GM15510 (cell line): ENCODE data around the gene CAPN13.

Experiments
- POLR2A ChIP-seq: IDR thresholded peaks from 3 replicates; pipeline ENCODE4 v1.6.1; 2011; ENCODE audit warnings: borderline replicate concordance; ENCODE audit not compliant: insufficient read length; ENCODE audit errors: extremely low read depth

The CAPN13 gene

GRCh38 chr2:30730736-30731647 is 76.3 kb downstream of the CAPN13 start:
- TF ChIP-seq POLR2A: no peak

DNA sequence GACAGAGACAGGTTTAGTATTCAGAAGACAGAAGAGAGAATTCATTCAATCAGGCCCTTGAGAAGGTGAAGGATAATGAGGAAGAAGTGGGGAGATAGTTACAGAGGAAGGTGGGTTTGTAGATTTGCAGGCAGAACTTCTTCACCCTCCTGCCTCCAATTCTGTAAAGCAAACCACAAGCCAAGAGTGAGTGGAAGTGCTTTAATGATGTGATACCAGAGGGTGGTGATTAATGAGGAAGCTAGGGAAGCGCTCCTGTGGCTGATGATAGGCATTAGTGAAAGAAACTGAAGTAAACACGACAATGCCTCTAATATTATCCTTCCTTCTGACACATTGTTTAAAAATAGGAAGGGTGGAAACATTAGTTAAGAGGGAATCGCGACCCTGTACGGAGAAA is 78.2 kb downstream of the CAPN13 start:
- TF ChIP-seq POLR2A: no peak

GRCh38 chr2:30722936-30723725 is 84.1 kb downstream of the CAPN13 start:
- no peak for TF ChIP-seq POLR2A

DNA sequence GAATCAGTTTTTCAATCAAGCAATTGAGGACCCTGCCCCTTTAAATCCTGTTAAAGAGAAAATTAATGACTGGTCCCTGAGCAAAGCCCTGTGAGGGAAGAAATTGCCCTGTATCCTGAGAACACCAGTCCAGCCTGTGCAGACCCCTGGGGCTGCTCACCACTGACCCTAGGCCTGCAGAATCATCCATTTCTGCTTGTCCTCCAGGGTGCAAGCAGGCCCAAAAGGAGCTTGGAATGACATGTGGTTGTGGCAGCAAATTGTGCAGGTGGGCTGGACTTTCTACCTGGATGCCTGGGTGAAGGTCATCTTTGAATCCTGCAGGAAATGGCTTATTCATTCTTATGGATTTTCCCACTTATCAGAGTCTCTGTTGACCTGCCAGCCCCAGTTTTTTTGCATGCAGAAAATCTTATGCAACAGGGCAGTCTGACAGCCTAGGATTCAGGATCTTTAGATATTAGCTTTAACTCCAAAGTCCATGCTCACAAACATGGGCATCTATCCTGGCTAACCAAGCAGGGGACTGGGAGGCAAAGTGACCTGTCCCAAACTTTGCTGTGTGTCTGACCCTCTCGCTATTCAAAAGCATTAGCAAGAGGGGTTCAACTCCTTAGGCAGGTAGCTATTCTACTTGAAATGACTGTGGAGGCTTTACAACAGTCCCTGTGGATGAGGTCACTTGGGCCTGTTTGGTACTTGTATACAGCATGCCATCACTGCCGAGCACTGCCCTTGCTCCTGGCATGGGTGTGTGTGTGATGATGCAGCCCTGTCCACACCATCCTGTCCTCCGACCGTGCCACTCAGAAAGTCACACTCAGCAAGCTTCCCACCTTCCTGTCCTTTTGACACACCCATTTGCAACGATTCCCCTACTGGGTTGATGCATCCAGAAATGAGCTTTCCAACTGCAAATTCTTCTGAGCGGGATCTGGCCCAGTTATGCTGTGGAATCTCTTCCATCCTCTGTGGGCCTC is 85.3 kb downstream of the CAPN13 start:
- no peak for TF ChIP-seq POLR2A

GRCh38 chr2:30721241-30721640 is 86.0 kb downstream of the CAPN13 start:
- no peak for TF ChIP-seq POLR2A

DNA sequence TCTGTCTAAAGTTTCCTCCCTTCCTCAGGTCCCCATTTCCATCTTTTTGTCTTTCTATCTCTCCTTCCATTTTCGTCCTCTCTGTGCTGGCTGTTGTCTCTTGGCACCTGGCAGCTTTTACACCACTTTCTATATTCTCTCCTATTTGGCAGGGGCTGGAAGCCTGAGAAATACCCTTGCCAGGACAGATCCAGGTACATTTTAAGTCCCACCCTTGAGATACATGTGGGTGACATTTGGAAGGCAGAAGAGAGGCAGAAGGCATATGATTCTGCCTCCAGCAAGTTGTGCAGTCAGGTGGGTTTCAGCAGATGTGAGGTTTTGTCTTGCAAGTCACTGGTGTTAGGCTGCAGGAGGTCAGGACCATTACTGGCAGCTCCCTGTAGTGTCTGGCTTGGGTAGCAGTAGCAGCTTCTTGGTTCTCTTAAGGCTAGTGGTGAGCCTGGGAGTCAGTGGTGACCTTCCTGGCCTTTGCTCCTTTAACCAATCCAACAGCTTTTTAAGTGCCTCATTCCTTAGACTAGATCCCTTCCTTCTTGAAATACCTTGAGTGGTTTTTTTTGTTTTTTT is 90.1 kb downstream of the CAPN13 start:
- no peak for TF ChIP-seq POLR2A

- TF ChIP-seq POLR2A: no peak
Measured at GRCh38 chr2:30716123-30716900, 90.9 kb downstream of the CAPN13 start.

DNA sequence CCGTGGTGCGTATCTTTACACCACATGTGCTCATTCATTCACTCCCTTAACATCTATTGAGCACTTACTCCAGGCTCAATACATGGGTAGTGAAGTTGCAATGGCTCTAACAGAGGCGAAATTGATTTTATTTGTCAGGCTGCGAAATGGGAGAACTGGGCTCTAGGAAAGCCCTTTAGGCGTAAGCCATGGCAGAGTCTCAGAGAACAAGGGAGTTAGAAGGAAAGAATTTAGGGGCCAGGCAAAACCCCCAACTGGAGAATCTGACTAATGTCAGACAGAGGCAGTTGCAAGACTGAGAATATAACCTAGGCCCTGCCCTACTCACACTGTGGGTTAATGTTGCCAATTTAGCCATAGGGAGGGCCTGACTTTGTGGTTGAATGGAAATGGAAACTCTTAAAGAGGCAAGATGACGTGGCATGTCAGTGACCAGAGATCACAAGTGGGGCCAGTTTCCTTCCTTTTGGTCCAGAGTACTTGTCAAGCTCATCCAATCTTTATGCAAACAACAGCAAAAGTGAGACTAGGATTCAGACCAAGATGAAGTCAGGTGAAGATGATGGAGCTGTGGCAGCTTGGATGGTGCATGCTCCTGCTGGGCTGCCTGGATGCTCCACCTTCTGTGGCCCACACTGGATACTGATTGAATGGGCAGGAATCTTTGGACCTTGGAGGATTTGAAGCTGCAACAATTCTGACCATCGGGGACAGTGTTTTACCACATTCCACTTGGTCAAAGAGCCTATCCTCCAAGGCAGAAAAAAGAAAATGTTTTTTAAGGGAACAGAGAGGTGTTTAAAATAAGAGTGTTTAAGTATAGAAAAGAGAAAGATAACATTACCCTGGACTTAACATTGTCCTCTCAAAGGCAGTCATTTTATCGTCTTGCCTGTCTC is 92.2 kb downstream of the CAPN13 start:
- TF ChIP-seq POLR2A: no peak

- TF ChIP-seq POLR2A: no peak
Measured at GRCh38 chr2:30713698-30714097, 93.5 kb downstream of the CAPN13 start.

GRCh38 chr2:30711646-30712085 is 95.6 kb downstream of the CAPN13 start:
- no peak for TF ChIP-seq POLR2A

GRCh38 chr2:30710461-30710860 is 96.8 kb downstream of the CAPN13 start:
- TF ChIP-seq POLR2A: no peak

DNA sequence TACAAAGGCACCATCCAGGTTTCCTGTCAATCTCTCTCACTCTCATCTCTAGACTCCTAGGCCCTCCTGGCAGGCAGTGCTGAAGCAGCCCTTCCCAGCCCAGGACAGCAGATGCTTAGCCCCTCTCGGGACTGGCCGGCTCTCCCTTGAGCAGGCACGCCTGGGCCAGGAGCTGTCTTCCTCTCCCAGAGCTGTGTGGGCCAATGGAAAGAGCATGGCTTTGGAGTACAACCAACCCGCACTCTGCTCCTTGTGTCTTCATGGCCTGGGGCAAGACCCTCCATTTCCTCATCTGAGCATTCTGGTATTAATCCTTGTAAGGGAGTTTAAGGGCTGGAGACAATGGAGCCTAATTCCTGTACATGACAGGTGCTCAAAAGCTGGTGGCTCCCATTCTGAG is 97.2 kb downstream of the CAPN13 start:
- no peak for TF ChIP-seq POLR2A

- TF ChIP-seq POLR2A: no peak
Measured at GRCh38 chr2:30709516-30709915, 97.7 kb downstream of the CAPN13 start.
